Naive thymus-derived CD8-positive, alpha-beta T cell (primary cell): ENCODE measurements around the gene CD2BP2. TPM values are rescaled to one million over a fixed set of nuclear protein-coding genes. Genes with fewer than 3 reads are reported as not detected.

Experiments used
- ATAC-seq, 2 donors: fragments of 150-1000 bp; cut with Tn5 transposase in 1 of 2; sonication (Bioruptor Pico), chemical (Tn5 transposase) in 1 of 2; 1 replicate in 1 of 2; 2 replicates in 1 of 2; pipeline ENCODE4 v1.10.0; 2021; ENCODE audit warnings: mild to moderate bottlenecking in 2 of 2, moderate library complexity in 2 of 2
- POLR2A ChIA-PET: fragments of 350-600 bp; sonication (Branson Sonifier 250); formaldehyde crosslinking; loops from one replicate; lab custom pipeline; 2021; ENCODE audit warnings: antibody characterized with exemption; lab: Charles Lee
- DNase-seq, 10 donors: peaks; one replicate each; pipeline versions ENCODE4 v3.0.0 to v3.0.0-alpha.2; 2020 to 2022
- H3K27ac Mint-ChIP-seq, 10 donors: one replicate each; pipeline ENCODE4 v1.8.0; 2020 to 2022; ENCODE audit warnings: mild to moderate bottlenecking in 10 of 10, mixed read lengths in 10 of 10, moderate library complexity in 4 of 10, inconsistent platforms in 1 of 10
- H3K27me3 Mint-ChIP-seq, 5 donors: one replicate each; pipeline ENCODE4 v1.8.0; 2021 to 2022; ENCODE audit warnings: mixed read lengths in 5 of 5
- H3K36me3 Mint-ChIP-seq, 3 donors: one replicate each; pipeline ENCODE4 v1.8.0; 2020 to 2022; ENCODE audit warnings: mixed read lengths in 3 of 3, mild to moderate bottlenecking in 2 of 3, inconsistent platforms in 1 of 3
- H3K4me1 Mint-ChIP-seq, 4 donors: one replicate each; pipeline ENCODE4 v1.8.0; 2021 to 2022; ENCODE audit warnings: mixed read lengths in 4 of 4
- H3K4me3 Mint-ChIP-seq, 10 donors: one replicate each; pipeline ENCODE4 v1.8.0; 2020 to 2022; ENCODE audit warnings: mild to moderate bottlenecking in 10 of 10, mixed read lengths in 10 of 10, moderate library complexity in 6 of 10, inconsistent platforms in 1 of 10
- H3K9me3 Mint-ChIP-seq, 9 donors: one replicate each; pipeline ENCODE4 v1.8.0; 2020 to 2022; ENCODE audit warnings: mixed read lengths in 9 of 9, mild to moderate bottlenecking in 3 of 9, inconsistent platforms in 1 of 9, moderate library complexity in 1 of 9
- polyA plus RNA-seq, 3 donors: library from polyadenylated mRNA; unstranded; fragments of 300-500 nt; fragmentation: Illumina TruSeq; gene quantifications; one replicate each; pipeline ENCODE4 v1.2.3, GENCODE V29; 2021
- total RNA-seq, 8 experiments: library from RNA in 2 of 8; stranded (reverse) in 2 of 8; gene quantifications; one replicate each; pipeline ENCODE4 v1.2.3 and lab custom pipeline; 2021 to 2026

The CD2BP2 gene
- total and polyA plus RNA-seq, 5 experiments from 2014 or later: 20.6 to 66.8 (median 21.9) TPM

DNA sequence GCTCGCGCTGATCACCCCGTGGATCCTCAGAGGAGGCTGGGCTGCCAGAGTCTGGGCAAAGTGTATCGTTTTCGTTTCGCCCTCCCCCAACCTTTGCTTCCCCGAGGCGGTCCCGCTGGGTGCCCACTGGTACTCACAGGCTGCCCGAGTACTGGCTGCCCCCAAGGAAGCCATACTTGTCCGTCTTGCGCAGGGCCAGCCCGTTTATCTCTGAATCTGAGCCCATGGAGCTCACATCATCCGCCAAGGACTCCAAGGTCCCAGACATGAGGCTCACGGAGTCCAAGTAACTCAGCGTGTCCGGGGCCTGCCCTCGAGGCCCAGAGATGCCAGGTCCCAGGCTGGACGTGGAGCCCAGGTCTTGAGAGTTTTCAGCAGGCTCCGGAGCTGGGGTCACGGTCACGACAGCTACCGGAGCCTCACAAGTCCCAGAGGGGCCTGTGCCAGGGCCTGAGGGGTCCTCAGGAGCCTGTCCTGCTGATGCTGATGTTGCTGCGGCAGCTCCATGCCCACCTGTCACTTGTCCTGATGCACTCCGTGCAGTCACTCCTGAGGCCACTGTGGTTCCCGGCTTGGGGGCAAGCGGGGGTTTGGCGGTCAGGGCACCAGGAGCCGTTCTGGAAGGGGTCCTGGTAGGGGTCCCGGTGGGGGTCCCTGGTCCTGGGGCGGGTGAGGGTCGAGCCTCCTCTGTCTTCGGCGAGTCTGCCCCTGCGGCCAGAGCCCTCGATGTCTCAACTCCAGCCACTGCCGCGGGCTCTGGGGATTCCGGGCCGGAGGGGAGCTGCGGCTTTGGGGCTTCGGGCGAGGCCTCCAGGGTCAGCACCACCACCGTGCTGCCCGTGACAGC is 14.2 kb upstream of the CD2BP2 start:
- POLR2A ChIA-PET: interaction anchor here (0.6 to 5.9 kb wide), 16 partner anchors 8 to 189 kb away, joined by 3 to 52 read pairs (median 6); partner anchors contain the start of genes CD2BP2, SEPTIN1, ZNF48 and ZNF771
- peak overlapping the region; percentile 79 to 92 (median 87) for H3K4me3 Mint-ChIP-seq
- peaks cover 0 to 27% (median 2%) of the 10 kb centered on the region in 3 donors for H3K36me3 Mint-ChIP-seq
- H3K27ac Mint-ChIP-seq: peak overlapping the region in 9 of 10 donors; percentile 49 to 90 (median 86)
- DNase-seq (no peak), ATAC-seq (no peak)
- H3K4me1 Mint-ChIP-seq: peaks cover 34 to 58% (median 53%) of the 10 kb centered on the region in 4 donors
- no peaks in the 10 kb centered on the region for H3K9me3 Mint-ChIP-seq
- H3K27me3 Mint-ChIP-seq: no peaks in the 10 kb centered on the region

DNA sequence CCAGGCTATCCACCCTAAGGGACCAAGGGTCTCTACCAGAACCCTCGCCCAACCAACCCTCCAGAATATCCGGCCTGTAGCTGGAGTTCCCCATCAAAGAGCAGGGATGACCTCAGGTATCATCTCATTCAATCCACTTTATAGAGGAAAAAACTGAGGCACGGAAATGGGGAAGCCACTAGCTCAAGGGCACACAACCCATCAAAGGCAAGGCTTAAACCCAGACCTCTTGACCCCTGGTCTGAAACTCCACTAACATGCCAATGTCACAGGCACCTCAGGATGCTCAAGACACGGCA is 13.6 kb upstream of the CD2BP2 start:
- Mint-ChIP-seq H3K9me3 (no peaks in the 10 kb centered on the region), H3K4me3 (peak overlapping the region; percentile 79 to 92 (median 87)), H3K4me1 (peaks cover 34 to 60% (median 53%) of the 10 kb centered on the region in 4 donors), H3K36me3 (peaks cover 0 to 33% (median 2%) of the 10 kb centered on the region in 3 donors), H3K27ac (peak overlapping the region; percentile 49 to 90 (median 84)), H3K27me3 (no peaks in the 10 kb centered on the region)
- ATAC-seq: no peak
- POLR2A ChIA-PET: interaction anchor here (0.6 to 5.9 kb wide), 15 partner anchors 9 to 189 kb away, joined by 3 to 52 read pairs (median 7); partner anchors contain the start of genes CD2BP2, SEPTIN1, ZNF48 and ZNF771
- no peak for DNase-seq

DNA sequence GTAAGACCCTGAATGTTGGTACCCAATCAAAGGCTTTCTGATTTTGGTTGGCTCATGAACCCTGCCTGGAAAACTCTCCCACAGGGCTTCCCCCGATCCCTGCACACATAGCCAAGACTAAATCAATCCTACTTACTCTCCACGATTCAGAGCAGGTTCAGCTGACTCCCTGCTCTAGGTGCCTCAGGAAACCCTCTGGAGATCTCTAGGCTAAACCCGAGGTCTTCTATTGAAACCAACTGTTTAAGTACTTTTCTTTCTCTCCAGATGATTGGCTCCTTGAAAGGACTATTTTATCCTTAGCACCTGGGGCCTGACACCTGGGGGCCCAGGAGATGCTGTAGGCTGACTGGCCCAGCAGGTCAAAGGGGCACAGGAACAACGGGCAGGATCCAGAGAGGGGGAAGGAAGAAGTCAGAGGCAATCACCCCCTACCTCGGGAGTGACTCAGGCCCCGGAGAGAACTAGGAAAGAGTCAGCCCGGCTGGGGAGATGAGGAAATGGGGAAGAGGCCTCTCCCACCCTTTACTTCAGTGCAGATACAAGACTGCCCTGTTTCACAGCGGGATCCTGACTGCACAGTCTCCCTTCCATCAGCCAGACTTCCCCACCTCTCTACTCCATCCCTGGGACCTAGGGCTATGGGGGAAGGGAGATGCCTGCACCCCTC is 13.1 kb upstream of the CD2BP2 start:
- POLR2A ChIA-PET: interaction anchor here (1.2 to 5.9 kb wide), 12 partner anchors 10 to 184 kb away, joined by 4 to 52 read pairs (median 8); partner anchors contain the start of genes CD2BP2, SEPTIN1, ZNF48 and ZNF771
- Mint-ChIP-seq H3K27ac (peak overlapping the region; percentile 49 to 90 (median 80)), H3K9me3 (no peaks in the 10 kb centered on the region), H3K27me3 (no peaks in the 10 kb centered on the region), H3K4me1 (peaks cover 35 to 60% (median 53%) of the 10 kb centered on the region in 4 donors), H3K36me3 (peaks cover 0 to 38% (median 2%) of the 10 kb centered on the region in 3 donors), H3K4me3 (peak overlapping the region; percentile 79 to 92 (median 87))
- ATAC-seq (no peak), DNase-seq (no peak)

DNA sequence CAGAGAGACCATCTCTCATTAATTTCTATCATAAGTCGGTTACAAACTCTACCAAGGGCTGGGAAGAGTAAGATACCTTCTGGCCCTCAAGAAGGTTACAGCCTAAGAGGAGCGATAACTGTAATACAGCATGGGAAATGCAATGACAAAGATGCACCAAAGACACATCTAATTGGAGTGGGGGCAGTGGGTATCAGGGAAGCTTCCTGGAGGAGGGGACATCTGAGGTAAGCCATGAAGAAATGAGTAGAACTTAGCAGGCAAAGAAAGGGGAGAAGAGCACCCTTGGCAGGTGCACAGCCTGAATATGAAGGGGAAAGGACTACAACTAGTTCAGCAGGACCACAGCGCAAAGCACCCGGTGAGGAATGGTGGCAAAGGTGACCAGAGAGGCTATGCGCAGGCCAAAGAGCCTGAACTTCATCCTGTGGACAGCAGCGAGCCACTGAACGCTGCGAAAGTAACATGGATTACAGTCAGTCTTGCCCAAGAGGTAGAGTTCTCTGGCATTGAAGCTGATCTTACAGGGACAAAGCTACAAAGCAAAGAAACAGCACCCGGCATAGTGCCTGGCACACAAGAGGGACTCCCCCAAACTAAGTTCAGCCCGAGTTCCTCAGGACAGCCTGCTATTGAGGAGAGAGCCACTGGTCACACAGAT is 12.4 kb upstream of the CD2BP2 start:
- peaks cover 0 to 44% (median 4%) of the 10 kb centered on the region in 3 donors for H3K36me3 Mint-ChIP-seq
- peak overlapping the region in 9 of 10 donors; percentile 49 to 90 (median 81) for H3K27ac Mint-ChIP-seq
- H3K9me3 Mint-ChIP-seq: no peaks in the 10 kb centered on the region
- POLR2A ChIA-PET: interaction anchor here (1.7 to 5.9 kb wide), 2 partner anchors 11 to 13 kb away, joined by 9 to 48 read pairs; partner anchors contain the start of gene CD2BP2
- peak overlapping the region; percentile 79 to 92 (median 87) for H3K4me3 Mint-ChIP-seq
- H3K4me1 Mint-ChIP-seq: peaks cover 35 to 57% (median 51%) of the 10 kb centered on the region in 4 donors
- no peaks in the 10 kb centered on the region for H3K27me3 Mint-ChIP-seq
- ATAC-seq: no peak
- no peak for DNase-seq

DNA sequence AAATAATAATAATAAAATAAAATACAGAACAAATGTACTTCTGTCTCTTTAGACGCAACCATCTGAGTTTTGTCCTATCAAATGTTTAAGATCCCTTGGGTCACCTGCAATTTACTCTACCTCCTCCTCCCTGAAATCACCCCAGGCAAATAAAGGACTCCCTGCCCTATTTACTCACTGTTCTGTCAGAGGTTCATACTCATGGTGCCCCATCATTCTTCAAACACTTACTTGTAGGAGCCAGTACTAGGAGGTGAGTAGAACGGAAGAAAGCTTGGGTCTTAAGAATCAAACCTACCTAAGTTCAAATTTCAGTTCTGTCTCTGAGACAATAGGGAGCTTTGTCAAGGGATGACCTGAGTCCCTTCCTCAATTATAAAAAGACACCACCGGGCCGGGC is 11.4 kb upstream of the CD2BP2 start:
- no peaks in the 10 kb centered on the region for H3K9me3 Mint-ChIP-seq
- no peaks in the 10 kb centered on the region for H3K27me3 Mint-ChIP-seq
- no peak for ATAC-seq
- H3K36me3 Mint-ChIP-seq: peaks cover 0 to 47% (median 4%) of the 10 kb centered on the region in 3 donors
- POLR2A ChIA-PET: interaction anchor here (1.0 to 5.9 kb wide), 3 partner anchors 12 kb away, joined by 4 to 48 read pairs (median 9); partner anchors contain the start of gene CD2BP2
- H3K27ac Mint-ChIP-seq: peak overlapping the region in 6 of 10 donors; percentile 31 to 81 (median 60)
- H3K4me1 Mint-ChIP-seq: peaks cover 31 to 51% (median 45%) of the 10 kb centered on the region in 4 donors
- peak overlapping the region in 7 of 10 donors; percentile 79 to 92 (median 85) for H3K4me3 Mint-ChIP-seq
- no peak for DNase-seq

DNA sequence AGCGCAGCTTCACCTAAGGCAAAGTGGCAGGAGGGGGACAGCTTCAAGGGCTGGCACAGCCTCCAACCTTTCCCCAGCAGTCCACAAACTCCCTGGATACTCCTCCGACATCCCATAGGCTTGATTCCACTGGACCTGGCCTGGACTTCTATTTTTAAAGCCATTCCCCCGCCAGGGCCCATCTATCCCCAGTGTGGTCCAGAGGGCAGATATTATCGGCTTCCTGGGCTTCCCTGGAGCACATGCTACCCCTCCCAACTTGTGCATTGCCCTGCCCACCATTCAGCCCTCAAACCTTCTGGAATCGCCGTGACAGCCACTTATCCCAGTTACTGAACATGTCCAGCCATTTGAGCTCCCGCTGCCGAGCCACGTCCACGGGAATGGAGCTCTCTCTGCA is 10.1 kb upstream of the CD2BP2 start:
- no peaks in the 10 kb centered on the region for H3K27me3 Mint-ChIP-seq
- H3K4me1 Mint-ChIP-seq: peaks cover 33 to 45% (median 38%) of the 10 kb centered on the region in 4 donors
- POLR2A ChIA-PET: interaction anchor here (0.8 to 1.2 kb wide), 6 partner anchors 11 to 42 kb away, joined by 3 to 11 read pairs (median 3); partner anchors contain the start of genes CD2BP2, SEPTIN1, ZNF48 and ZNF771
- ATAC-seq: no peak
- peak overlapping the region in 3 of 10 donors; percentile 7 to 71 (median 23) for H3K27ac Mint-ChIP-seq
- H3K36me3 Mint-ChIP-seq: peaks cover 0 to 54% (median 8%) of the 10 kb centered on the region in 3 donors
- no peaks in the 10 kb centered on the region for H3K9me3 Mint-ChIP-seq
- H3K4me3 Mint-ChIP-seq: peak overlapping the region in 1 of 10 donors; percentile 51
- no peak for DNase-seq

DNA sequence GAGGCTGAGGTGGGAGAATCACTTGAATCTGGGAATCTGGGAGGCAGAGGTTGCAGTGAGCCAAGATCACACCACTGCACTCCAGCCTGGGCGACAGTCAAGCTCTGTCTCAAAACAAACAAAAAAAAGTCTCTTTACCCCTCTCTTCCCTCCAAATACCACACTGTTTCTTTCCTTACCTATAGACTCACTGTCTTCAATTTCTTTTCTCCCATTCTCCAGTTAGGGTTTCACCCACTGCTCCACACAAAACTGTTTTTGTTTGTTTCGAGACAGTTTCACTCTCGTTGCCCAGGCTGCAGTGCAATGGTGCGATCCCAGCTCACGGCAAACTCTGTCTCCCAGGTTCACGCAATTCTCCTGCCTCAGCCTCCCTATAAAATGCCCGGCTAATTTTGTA is 6.1 kb upstream of the CD2BP2 start:
- POLR2A ChIA-PET: no interaction called here
- Mint-ChIP-seq H3K36me3 (peaks cover 0 to 58% (median 6%) of the 10 kb centered on the region in 3 donors), H3K4me3 (no peak overlapping the region), H3K4me1 (peaks cover 10 to 22% (median 16%) of the 10 kb centered on the region in 4 donors), H3K27ac (peak overlapping the region in 4 of 10 donors; percentile 3 to 75 (median 58)), H3K27me3 (no peaks in the 10 kb centered on the region), H3K9me3 (no peaks in the 10 kb centered on the region)
- no peak for ATAC-seq
- no peak for DNase-seq

- Mint-ChIP-seq H3K27me3 (no peaks in the 10 kb centered on the region), H3K9me3 (no peaks in the 10 kb centered on the region), H3K4me3 (no peak overlapping the region), H3K4me1 (peaks cover 11 to 25% (median 19%) of the 10 kb centered on the region in 4 donors), H3K27ac (peak overlapping the region in 3 of 10 donors; percentile 37 to 81 (median 67)), H3K36me3 (peaks cover 0 to 46% (median 6%) of the 10 kb centered on the region in 3 donors)
- ATAC-seq (no peak), DNase-seq (no peak)
- POLR2A ChIA-PET: interaction anchor here (1.4 kb wide), 1 partner anchor 18 kb away, joined by 5 read pairs; no protein-coding TSS in a partner anchor
Measured at GRCh38 chr16:30359871-30360170, 4.7 kb upstream of the CD2BP2 start.

GRCh38 chr16:30358990-30359870 is 4.1 kb upstream of the CD2BP2 start:
- POLR2A ChIA-PET: interaction anchor here (0.6 to 1.4 kb wide), 2 partner anchors 19 kb away, joined by 3 to 5 read pairs; no protein-coding TSS in a partner anchor
- peaks cover 0 to 42% (median 6%) of the 10 kb centered on the region in 3 donors for H3K36me3 Mint-ChIP-seq
- DNase-seq (no peak), ATAC-seq (no peak)
- no peaks in the 10 kb centered on the region for H3K27me3 Mint-ChIP-seq
- no peak overlapping the region for H3K4me3 Mint-ChIP-seq
- H3K9me3 Mint-ChIP-seq: no peaks in the 10 kb centered on the region
- no peak overlapping the region for H3K27ac Mint-ChIP-seq
- peaks cover 14 to 28% (median 23%) of the 10 kb centered on the region in 4 donors for H3K4me1 Mint-ChIP-seq

DNA sequence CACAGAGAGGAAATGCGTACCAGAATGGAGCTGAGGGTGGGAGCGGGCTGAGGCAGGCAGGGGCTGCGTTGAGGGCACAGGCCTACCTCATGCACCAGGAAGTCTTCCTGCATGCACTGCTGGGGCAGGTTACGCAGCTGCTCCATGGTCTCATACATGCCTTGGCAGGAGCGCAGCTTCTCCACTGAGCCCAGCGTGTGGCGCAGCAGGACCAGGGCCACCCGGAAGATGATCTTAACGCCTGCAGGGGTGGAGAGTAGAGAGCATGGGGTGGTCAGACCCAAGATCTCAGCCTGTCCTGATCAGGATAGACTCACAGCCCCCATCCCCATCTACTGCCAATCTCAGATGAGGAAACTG is 3.4 kb upstream of the CD2BP2 start:
- Mint-ChIP-seq H3K9me3 (no peaks in the 10 kb centered on the region), H3K36me3 (peaks cover 0 to 40% (median 6%) of the 10 kb centered on the region in 3 donors), H3K27ac (peak overlapping the region in 1 of 10 donors; percentile 3), H3K4me3 (no peak overlapping the region), H3K4me1 (peaks cover 21 to 30% (median 28%) of the 10 kb centered on the region in 4 donors), H3K27me3 (no peaks in the 10 kb centered on the region)
- ATAC-seq (no peak), DNase-seq (peak in 1 of 10 donors; percentile 24)
- POLR2A ChIA-PET: interaction anchor here (0.5 to 0.6 kb wide), 2 partner anchors 19 to 250 kb away, joined by 3 to 4 read pairs; no protein-coding TSS in a partner anchor
